ENCODE results near the gene FPR1. TPM values are rescaled to one million over a fixed set of nuclear protein-coding genes. Genes with fewer than 3 reads are reported as not detected.

FPR1 gene
- total RNA-seq, 2 experiments from 2014 or later: 1.2 to 1.9 TPM

GRCh38 chr19:51783372-51783771 lies 31.7 kb upstream of the FPR1 start:
- no peaks in the 10 kb centered on the region for H3K9me3 ChIP-seq (ENCODE audit: control insufficient read depth in 1 of 2, insufficient read depth in 1 of 2, low read length in 2 of 2)
- no peak overlapping the region for H3K27ac Mint-ChIP-seq
- no peaks in the 10 kb centered on the region for H3K4me1 ChIP-seq (ENCODE audit: insufficient read depth, low read length)
- ChIA-PET POLR2A (no interaction called here), CTCF (no interaction called here)
- no peak overlapping the region for H3K4me3 Mint-ChIP-seq
- ATAC-seq (ENCODE audit: poor library complexity): no peak
- no peaks in the 10 kb centered on the region for H3K9me3 Mint-ChIP-seq
- TF ChIP-seq CTCF (IDR thresholded peaks at IDR 0.05): no peak
- no peak overlapping the region for H3K27ac ChIP-seq (ENCODE audit: low read depth in 1 of 2, low read length in 2 of 2)
- no peak overlapping the region for H3K4me3 ChIP-seq (ENCODE audit: low read length)
- peaks cover 39% of the 10 kb centered on the region for H3K27me3 Mint-ChIP-seq
- H3K36me3 ChIP-seq (ENCODE audit: insufficient read depth, low read length): no peaks in the 10 kb centered on the region
- no peaks in the 10 kb centered on the region for H3K36me3 Mint-ChIP-seq (ENCODE audit: low read depth)
- DNase-seq: peak in 2 of 14 experiments; percentile 38 to 44
- intact Hi-C loops (cut with DNase I, micrococcal nuclease): no loop called here
- H3K4me1 Mint-ChIP-seq (ENCODE audit: low read depth): no peaks in the 10 kb centered on the region
- peaks cover under 1% of the 10 kb centered on the region in 2 experiments for H3K27me3 ChIP-seq (ENCODE audit: control insufficient read depth in 1 of 2, insufficient read depth in 2 of 2, low read length in 2 of 2)

GRCh38 chr19:51781999-51782398 lies 30.3 kb upstream of the FPR1 start:
- Mint-ChIP-seq H3K27ac (no peak overlapping the region), H3K36me3 (ENCODE audit: low read depth) (no peaks in the 10 kb centered on the region), H3K4me3 (no peak overlapping the region), H3K27me3 (peaks cover 52% of the 10 kb centered on the region), H3K9me3 (no peaks in the 10 kb centered on the region), H3K4me1 (ENCODE audit: low read depth) (no peaks in the 10 kb centered on the region)
- no peak for ATAC-seq (ENCODE audit: poor library complexity)
- no peak for TF ChIP-seq CTCF (IDR thresholded peaks at IDR 0.05)
- Histone ChIP-seq H3K36me3 (ENCODE audit: insufficient read depth, low read length) (no peaks in the 10 kb centered on the region), H3K27ac (ENCODE audit: low read depth in 1 of 2, low read length in 2 of 2) (no peak overlapping the region), H3K9me3 (ENCODE audit: control insufficient read depth in 1 of 2, insufficient read depth in 1 of 2, low read length in 2 of 2) (no peaks in the 10 kb centered on the region), H3K27me3 (ENCODE audit: control insufficient read depth in 1 of 2, insufficient read depth in 2 of 2, low read length in 2 of 2) (peaks cover 5 to 9% of the 10 kb centered on the region in 2 experiments), H3K4me3 (ENCODE audit: low read length) (no peak overlapping the region), H3K4me1 (ENCODE audit: insufficient read depth, low read length) (no peaks in the 10 kb centered on the region)
- ChIA-PET POLR2A (no interaction called here), CTCF (no interaction called here)
- intact Hi-C loops (cut with DNase I, micrococcal nuclease): no loop called here
- no peak for DNase-seq

GRCh38 chr19:51780270-51780669 lies 28.6 kb upstream of the FPR1 start:
- no peak overlapping the region for H3K4me3 Mint-ChIP-seq
- ChIA-PET POLR2A (no interaction called here), CTCF (no interaction called here)
- no peaks in the 10 kb centered on the region for H3K36me3 Mint-ChIP-seq (ENCODE audit: low read depth)
- no peak overlapping the region for H3K27ac ChIP-seq (ENCODE audit: low read depth in 1 of 2, low read length in 2 of 2)
- H3K4me3 ChIP-seq (ENCODE audit: low read length): no peak overlapping the region
- no peaks in the 10 kb centered on the region for H3K9me3 Mint-ChIP-seq
- H3K27ac Mint-ChIP-seq: no peak overlapping the region
- ATAC-seq (ENCODE audit: poor library complexity) (no peak), DNase-seq (no peak)
- no peaks in the 10 kb centered on the region for H3K9me3 ChIP-seq (ENCODE audit: control insufficient read depth in 1 of 2, insufficient read depth in 1 of 2, low read length in 2 of 2)
- H3K27me3 ChIP-seq (ENCODE audit: control insufficient read depth in 1 of 2, insufficient read depth in 2 of 2, low read length in 2 of 2): peaks cover 5 to 9% of the 10 kb centered on the region in 2 experiments
- H3K4me1 ChIP-seq (ENCODE audit: insufficient read depth, low read length): no peaks in the 10 kb centered on the region
- intact Hi-C loops (cut with DNase I, micrococcal nuclease): no loop called here
- H3K27me3 Mint-ChIP-seq: peaks cover 68% of the 10 kb centered on the region
- TF ChIP-seq CTCF (IDR thresholded peaks at IDR 0.05): no peak
- H3K36me3 ChIP-seq (ENCODE audit: insufficient read depth, low read length): no peaks in the 10 kb centered on the region
- H3K4me1 Mint-ChIP-seq (ENCODE audit: low read depth): no peaks in the 10 kb centered on the region
